B cell (primary cell): Measurements from ENCODE around the gene AP1M1. TPM values are rescaled to one million over a fixed set of nuclear protein-coding genes. Genes with fewer than 3 reads are reported as not detected.

Experiments used
- ATAC-seq: fragments of 200-7000 bp; cut with Tn5 transposase; one replicate; pipeline ENCODE4 v1.10.0; 2021; ENCODE audit warnings: low read depth, mild to moderate bottlenecking, moderate number of reproducible peaks, moderate library complexity
- CTCF ChIA-PET: fragments of 350-600 bp; sonication (Branson Sonifier 250); formaldehyde crosslinking; loops from one replicate; lab custom pipeline; 2021; ENCODE audit warnings: antibody characterized with exemption, inconsistent platforms; lab: Charles Lee
- POLR2A ChIA-PET: fragments of 350-600 bp; sonication (Branson Sonifier 250); formaldehyde crosslinking; loops from one replicate; lab custom pipeline; 2021; ENCODE audit warnings: antibody characterized with exemption; lab: Charles Lee
- DNase-seq: peaks from one replicate; pipeline ENCODE4 v3.0.0; 2013
- H2AFZ ChIP-seq: 2 replicates; pipeline ENCODE4 v1.6.1; 2012; ENCODE audit warnings: mild to moderate bottlenecking, low read depth, low read length; ENCODE audit not compliant: insufficient read depth, poor library complexity, severe bottlenecking
- H3K27ac ChIP-seq, 2 donors: 1 replicate in 1 of 2; 2 replicates in 1 of 2; pipeline ENCODE4 v1.5.1; 2012 to 2013; ENCODE audit warnings: low read length in 2 of 2, mild to moderate bottlenecking in 2 of 2, moderate library complexity in 1 of 2
- H3K27me3 ChIP-seq, 4 experiments: fragments of 200-600 bp in 1 of 4; sonication (generic) in 1 of 4; replicated peaks in 1 of 4; 1 replicate in 2 of 4; 2 replicates in 2 of 4; pipeline versions ENCODE4 v1.6.1 to v1.7.0; 2013 to 2016; ENCODE audit warnings: low read length in 3 of 4, mild to moderate bottlenecking in 2 of 4, mixed read lengths in 1 of 4, moderate library complexity in 1 of 4; ENCODE audit not compliant: insufficient read depth in 4 of 4, control insufficient read depth in 3 of 4; ENCODE audit errors: control extremely low read depth in 1 of 4
- H3K36me3 ChIP-seq, 2 experiments: replicated peaks in 1 of 2; 1 replicate in 1 of 2; 2 replicates in 1 of 2; pipeline versions ENCODE4 v1.6.1 to v1.7.1; 2013; ENCODE audit warnings: low read length in 1 of 2; ENCODE audit not compliant: insufficient read depth in 2 of 2, control insufficient read depth in 1 of 2; ENCODE audit errors: control extremely low read depth in 1 of 2, extremely low read depth in 1 of 2
- H3K4me1 ChIP-seq, 2 donors: fragments of 200-600 bp in 1 of 2; sonication (generic) in 1 of 2; 1 replicate in 1 of 2; 2 replicates in 1 of 2; pipeline versions ENCODE4 v1.5.1 to v1.6.1; 2013 to 2017; ENCODE audit warnings: low read length in 2 of 2; ENCODE audit not compliant: control insufficient read depth in 2 of 2, insufficient read depth in 2 of 2
- H3K4me2 ChIP-seq: replicated peaks from 2 replicates; pipeline ENCODE3; 2012; ENCODE audit warnings: mild to moderate bottlenecking, low read depth, low read length; ENCODE audit not compliant: poor library complexity, severe bottlenecking
- H3K4me3 ChIP-seq, 5 experiments: fragments of 200-600 bp in 1 of 5; sonication (generic) in 1 of 5; 1 replicate in 3 of 5; 2 replicates in 2 of 5; pipeline versions ENCODE4 v1.5.1 to v1.7.0; 2011 to 2016; ENCODE audit warnings: low read length in 4 of 5, mild to moderate bottlenecking in 4 of 5, low read depth in 2 of 5, control low read depth in 1 of 5, moderate library complexity in 1 of 5; ENCODE audit not compliant: insufficient read depth in 1 of 5; ENCODE audit errors: control extremely low read depth in 1 of 5, extremely low read depth in 1 of 5
- H3K79me2 ChIP-seq: fragments of 200-600 bp; sonication (generic); one replicate; pipeline ENCODE4 v1.6.0; 2016; ENCODE audit warnings: low read length; ENCODE audit not compliant: control insufficient read depth, insufficient read depth
- H3K9ac ChIP-seq: fragments of 200-600 bp; sonication (generic); 2 replicates; pipeline ENCODE4 v1.6.1; 2017; ENCODE audit warnings: mild to moderate bottlenecking, low read length, moderate library complexity
- H3K9me3 ChIP-seq, 3 donors: one replicate each; pipeline versions ENCODE4 v1.6.1 to v1.7.1; 2013; ENCODE audit warnings: low read length in 2 of 3; ENCODE audit not compliant: control insufficient read depth in 2 of 3, insufficient read depth in 1 of 3; ENCODE audit errors: control extremely low read depth in 1 of 3
- H4K20me1 ChIP-seq: 2 replicates; pipeline ENCODE4 v1.6.0; 2012; ENCODE audit warnings: mild to moderate bottlenecking, low read length; ENCODE audit not compliant: insufficient read depth, control insufficient read depth, poor library complexity, severe bottlenecking
- H3K27ac Mint-ChIP-seq: one replicate; pipeline ENCODE4 v1.8.0; 2021; ENCODE audit warnings: mixed read lengths
- H3K27me3 Mint-ChIP-seq: one replicate; pipeline ENCODE4 v1.8.0; 2021; ENCODE audit warnings: mixed read lengths
- H3K4me1 Mint-ChIP-seq: one replicate; pipeline ENCODE4 v1.8.0; 2021; ENCODE audit warnings: mixed read lengths
- H3K4me3 Mint-ChIP-seq: one replicate; pipeline ENCODE4 v1.8.0; 2021; ENCODE audit warnings: mixed read lengths
- H3K9me3 Mint-ChIP-seq: one replicate; pipeline ENCODE4 v1.8.0; 2022; ENCODE audit warnings: mixed read lengths; ENCODE audit not compliant: insufficient read depth
- EZH2 ChIP-seq: IDR thresholded peaks from 2 replicates; pipeline ENCODE4 v1.6.1; 2012; ENCODE audit warnings: borderline replicate concordance, low read depth, mild to moderate bottlenecking, moderate library complexity, low read length; ENCODE audit not compliant: insufficient read depth, poor library complexity, severe bottlenecking
- WGBS: methylation state at CpG from one replicate; pipeline ENCODE4 v1.1.5; 2013; ENCODE audit warnings: missing lambda C conversion rate; ENCODE audit not compliant: insufficient coverage; 5-methylcytosine and 5-hydroxymethylcytosine counted together
- intact Hi-C: fragments of 100-400 bp; cut with micrococcal nuclease; formaldehyde crosslinking; loops from one replicate; pipeline ENCODE4 v1.10.0; 2022
- polyA plus RNA-seq: library from polyadenylated mRNA; depleted of rRNA; stranded (reverse); fragments of >200 nt; gene quantifications from 2 replicates; pipeline ENCODE4 v1.2.3, GENCODE V29; 2012
- total RNA-seq, 2 donors: library from RNA; stranded (reverse); fragments of 120-200 nt in 1 of 2; gene quantifications; 1 replicate in 1 of 2; 2 replicates in 1 of 2; pipeline versions ENCODE4 v1.2.3 to v1.2.4, GENCODE V29; 2013 to 2022
- TF ChIP-seq, protein P1 (sequence below): fragments of 200-600 bp; IDR thresholded peaks from one replicate; pipeline ENCODE4 v1.8.0; 2022; ENCODE audit warnings: antibody characterized with exemption, mild to moderate bottlenecking

Gene AP1M1
- total and polyA plus RNA-seq, 2 donors (not counting 1 experiment from before 2014, with no cell fraction given) = 77.8 to 102 TPM

DNA sequence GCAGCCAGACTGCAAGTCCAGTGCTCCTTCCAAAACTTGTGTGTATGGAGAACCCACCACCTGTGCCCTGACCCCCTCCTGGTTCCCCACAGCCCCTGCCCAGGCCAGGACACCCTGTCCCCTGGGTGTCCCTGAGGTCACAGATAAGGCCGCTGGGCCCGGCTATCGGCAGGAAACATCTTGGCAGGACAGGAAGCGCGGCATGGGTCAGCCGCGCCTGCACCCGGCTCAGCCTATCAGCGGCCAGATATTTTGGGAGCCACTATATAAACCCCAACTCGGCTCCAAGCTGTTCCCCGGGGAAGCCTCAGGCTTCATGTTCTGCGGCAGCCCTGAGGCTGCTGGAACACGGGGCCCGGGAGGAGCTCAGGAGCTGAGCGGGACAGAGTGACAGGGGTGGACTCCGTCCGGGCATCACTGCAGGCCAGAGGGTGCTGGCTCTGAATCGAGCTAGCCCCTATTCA is 60.8 kb downstream of the AP1M1 start:
- TF ChIP-seq, protein P1, sequence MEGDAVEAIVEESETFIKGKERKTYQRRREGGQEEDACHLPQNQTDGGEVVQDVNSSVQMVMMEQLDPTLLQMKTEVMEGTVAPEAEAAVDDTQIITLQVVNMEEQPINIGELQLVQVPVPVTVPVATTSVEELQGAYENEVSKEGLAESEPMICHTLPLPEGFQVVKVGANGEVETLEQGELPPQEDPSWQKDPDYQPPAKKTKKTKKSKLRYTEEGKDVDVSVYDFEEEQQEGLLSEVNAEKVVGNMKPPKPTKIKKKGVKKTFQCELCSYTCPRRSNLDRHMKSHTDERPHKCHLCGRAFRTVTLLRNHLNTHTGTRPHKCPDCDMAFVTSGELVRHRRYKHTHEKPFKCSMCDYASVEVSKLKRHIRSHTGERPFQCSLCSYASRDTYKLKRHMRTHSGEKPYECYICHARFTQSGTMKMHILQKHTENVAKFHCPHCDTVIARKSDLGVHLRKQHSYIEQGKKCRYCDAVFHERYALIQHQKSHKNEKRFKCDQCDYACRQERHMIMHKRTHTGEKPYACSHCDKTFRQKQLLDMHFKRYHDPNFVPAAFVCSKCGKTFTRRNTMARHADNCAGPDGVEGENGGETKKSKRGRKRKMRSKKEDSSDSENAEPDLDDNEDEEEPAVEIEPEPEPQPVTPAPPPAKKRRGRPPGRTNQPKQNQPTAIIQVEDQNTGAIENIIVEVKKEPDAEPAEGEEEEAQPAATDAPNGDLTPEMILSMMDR = no peak
- no peak for TF ChIP-seq EZH2
- CTCF ChIA-PET = interaction anchor here (1.0 to 7.6 kb wide), 8 partner anchors 11 to 159 kb away, joined by 3 to 47 read pairs (median 8); partner anchors contain the start of gene KLF2
- Mint-ChIP-seq H3K27me3 (no peaks in the 10 kb centered on the region), H3K4me1 (peaks cover 79% of the 10 kb centered on the region), H3K4me3 (peak overlapping the region; percentile 78), H3K27ac (peak overlapping the region; percentile 95), H3K9me3 (peaks cover 3% of the 10 kb centered on the region)
- Histone ChIP-seq H3K4me3 (peak overlapping the region in 4 of 5 experiments; percentile 1 to 45 (median 10)), H3K27ac (peak overlapping the region; percentile 87 to 89), H3K79me2 (peaks cover 4% of the 10 kb centered on the region), H2AFZ (peak overlapping the region; percentile 19), H3K4me1 (peaks cover 77 to 95% of the 10 kb centered on the region in 2 donors), H3K36me3 (no peaks in the 10 kb centered on the region), H3K9me3 (peaks cover 0 to 30% (median 1%) of the 10 kb centered on the region in 3 donors), H3K27me3 (no peaks in the 10 kb centered on the region), H3K9ac (peak overlapping the region; percentile 35), H4K20me1 (no peaks in the 10 kb centered on the region), H3K4me2 (peak overlapping the region; percentile 79)
- intact Hi-C loops = no loop called here
- ATAC-seq (no peak), DNase-seq (no peak)
- POLR2A ChIA-PET = interaction anchor here (0.6 to 8.0 kb wide), 13 partner anchors 9 to 329 kb away, joined by 3 to 67 read pairs (median 5); partner anchors contain the start of gene KLF2
- WGBS = 8% methylated on average over 18 of the region's 18 CpGs
